Measurements from ENCODE around the gene SFXN3.

DNA sequence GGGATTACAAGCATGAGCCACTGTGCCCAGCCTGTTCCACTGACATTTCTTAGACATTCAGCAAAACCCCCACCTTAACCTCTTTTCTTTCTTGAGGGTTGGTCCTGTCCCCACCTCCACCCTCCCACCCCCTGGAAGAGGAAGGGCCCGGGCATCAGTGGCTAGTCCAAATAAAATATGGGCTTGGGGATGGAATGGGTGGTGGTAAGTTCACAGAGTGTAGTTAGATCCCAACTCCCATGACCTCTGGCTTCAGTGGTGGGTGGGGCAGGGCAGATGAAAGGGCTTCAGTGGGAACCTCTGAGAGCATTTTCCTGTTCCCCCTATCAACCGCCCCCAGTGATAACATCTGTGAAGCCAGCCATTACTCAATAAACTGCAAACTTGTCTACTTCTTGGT, 9.8 kb downstream of the SFXN3 start:
- TF ChIP-seq GATA2 (IDR thresholded peaks at IDR 0.05; ENCODE audit: low read depth, low read length), result no peak
- no peak for TF ChIP-seq GATA3 (IDR thresholded peaks at IDR 0.05; ENCODE audit: low read depth, low read length)

Data from SH-SY5Y (cell line).